Neural cell (in vitro differentiated cells): ENCODE data around the gene SLC2A6.

Experiments
- EP300 ChIP-seq: fragments of 450-650 bp; conservative IDR thresholded peaks from 2 replicates; pipeline ENCODE4 v1.6.1; 2014; ENCODE audit warnings: antibody characterized with exemption, mild to moderate bottlenecking, moderate library complexity; ENCODE audit not compliant: poor library complexity, severe bottlenecking
- EZH2 ChIP-seq: fragments of 200-600, 300-800 bp; shearing (Covaris generic), sonication (generic); IDR thresholded peaks from 2 replicates; pipeline ENCODE4 v1.6.1; 2014; ENCODE audit warnings: antibody characterized with exemption, low read length, borderline replicate concordance, mild to moderate bottlenecking; ENCODE audit not compliant: insufficient read depth, poor library complexity, severe bottlenecking
- MXI1 ChIP-seq: fragments of 450-650 bp; conservative IDR thresholded peaks from 2 replicates; pipeline ENCODE4 v1.6.1; 2014; ENCODE audit warnings: antibody characterized with exemption, mild to moderate bottlenecking; ENCODE audit not compliant: poor library complexity, severe bottlenecking
- TF ChIP-seq, protein P1 (sequence below): fragments of 450-650 bp; IDR thresholded peaks from 2 replicates; pipeline ENCODE4 v1.5.1; 2014; ENCODE audit warnings: antibody characterized with exemption, mild to moderate bottlenecking, moderate library complexity; ENCODE audit not compliant: poor library complexity, severe bottlenecking

DNA sequence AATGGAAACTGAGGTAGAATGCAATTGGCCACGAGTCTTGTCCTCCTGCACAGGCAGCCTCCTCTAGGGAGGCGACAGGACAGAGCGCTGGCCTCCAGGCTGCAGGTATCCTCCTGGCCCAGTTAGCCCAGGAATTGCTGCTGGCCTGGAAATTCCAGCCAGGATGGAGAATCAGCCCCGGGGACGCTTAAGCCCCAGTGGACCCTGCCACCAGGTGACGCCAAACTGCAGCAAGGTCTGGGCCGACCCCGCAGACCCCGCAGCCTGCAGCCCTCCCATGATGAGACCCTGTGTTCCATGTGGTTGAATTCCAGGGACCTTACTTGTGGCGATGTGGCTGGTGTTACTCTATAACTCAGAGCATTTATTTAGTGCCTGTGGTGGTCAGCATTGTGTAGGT is 11.8 kb downstream of the SLC2A6 start:
- TF ChIP-seq EZH2 (no peak), EP300 (no peak), MXI1 (no peak)
- TF ChIP-seq, protein P1, sequence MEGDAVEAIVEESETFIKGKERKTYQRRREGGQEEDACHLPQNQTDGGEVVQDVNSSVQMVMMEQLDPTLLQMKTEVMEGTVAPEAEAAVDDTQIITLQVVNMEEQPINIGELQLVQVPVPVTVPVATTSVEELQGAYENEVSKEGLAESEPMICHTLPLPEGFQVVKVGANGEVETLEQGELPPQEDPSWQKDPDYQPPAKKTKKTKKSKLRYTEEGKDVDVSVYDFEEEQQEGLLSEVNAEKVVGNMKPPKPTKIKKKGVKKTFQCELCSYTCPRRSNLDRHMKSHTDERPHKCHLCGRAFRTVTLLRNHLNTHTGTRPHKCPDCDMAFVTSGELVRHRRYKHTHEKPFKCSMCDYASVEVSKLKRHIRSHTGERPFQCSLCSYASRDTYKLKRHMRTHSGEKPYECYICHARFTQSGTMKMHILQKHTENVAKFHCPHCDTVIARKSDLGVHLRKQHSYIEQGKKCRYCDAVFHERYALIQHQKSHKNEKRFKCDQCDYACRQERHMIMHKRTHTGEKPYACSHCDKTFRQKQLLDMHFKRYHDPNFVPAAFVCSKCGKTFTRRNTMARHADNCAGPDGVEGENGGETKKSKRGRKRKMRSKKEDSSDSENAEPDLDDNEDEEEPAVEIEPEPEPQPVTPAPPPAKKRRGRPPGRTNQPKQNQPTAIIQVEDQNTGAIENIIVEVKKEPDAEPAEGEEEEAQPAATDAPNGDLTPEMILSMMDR: no peak
